ENCODE results near the gene SHFL.

SHFL gene

GRCh38 chr19:10110076-10110971 is 24.2 kb downstream of the SHFL start:
- Mint-ChIP-seq H3K4me3 (peak overlapping the region; percentile 94), H3K36me3 (ENCODE audit: low read depth) (peaks cover 66% of the 10 kb centered on the region), H3K4me1 (peaks cover 80% of the 10 kb centered on the region), H3K27me3 (no peaks in the 10 kb centered on the region), H3K27ac (peak overlapping the region; percentile 92), H3K9me3 (no peaks in the 10 kb centered on the region)
- DNase-seq (no peak), ATAC-seq (no peak)

GRCh38 chr19:10110972-10111317 is 24.8 kb downstream of the SHFL start:
- H3K27ac Mint-ChIP-seq = peak overlapping the region; percentile 95
- H3K4me3 Mint-ChIP-seq = peak overlapping the region; percentile 79

GRCh38 chr19:10111405-10111811 is 25.3 kb downstream of the SHFL start, which contains the start of gene P2RY11:
TSS of gene P2RY11 (plus strand) at chr19:10111693. CDS start at chr19:10111722, 29 bp downstream.
- peaks cover 74% of the 10 kb centered on the region for H3K36me3 Mint-ChIP-seq (ENCODE audit: low read depth)
- DNase-seq = peak; percentile 74

More at GRCh38 chr19:10110972-10111317, 24.8 kb downstream of the SHFL start:
- Mint-ChIP-seq H3K36me3 (ENCODE audit: low read depth) (peaks cover 71% of the 10 kb centered on the region), H3K27me3 (no peaks in the 10 kb centered on the region), H3K9me3 (no peaks in the 10 kb centered on the region), H3K4me1 (peaks cover 75% of the 10 kb centered on the region)
- ATAC-seq (no peak), DNase-seq (no peak)

GRCh38 chr19:10112037-10112761 is 26.1 kb downstream of the SHFL start:
- no peaks in the 10 kb centered on the region for H3K9me3 Mint-ChIP-seq
- peaks cover 68% of the 10 kb centered on the region for H3K36me3 Mint-ChIP-seq (ENCODE audit: low read depth)
- H3K27ac Mint-ChIP-seq = peak overlapping the region; percentile 95
- peaks cover 71% of the 10 kb centered on the region for H3K4me1 Mint-ChIP-seq
- no peaks in the 10 kb centered on the region for H3K27me3 Mint-ChIP-seq
- ATAC-seq (peak; percentile 60), DNase-seq (peak; percentile 75)
- H3K4me3 Mint-ChIP-seq = peak overlapping the region; percentile 79

More at GRCh38 chr19:10111405-10111811, 25.3 kb downstream of the SHFL start, which contains the start of gene P2RY11:
- H3K9me3 Mint-ChIP-seq = no peaks in the 10 kb centered on the region
- peak within 1 kb of the TSS; percentile 95 for H3K27ac Mint-ChIP-seq
- no peaks in the 10 kb centered on the region for H3K27me3 Mint-ChIP-seq
- H3K4me1 Mint-ChIP-seq = peaks cover 77% of the 10 kb centered on the region
- ATAC-seq = peak; percentile 8
- H3K4me3 Mint-ChIP-seq = peak within 1 kb of the TSS; percentile 79

- Mint-ChIP-seq H3K9me3 (no peaks in the 10 kb centered on the region), H3K36me3 (ENCODE audit: low read depth) (peaks cover 63% of the 10 kb centered on the region), H3K27ac (peak overlapping the region; percentile 95), H3K27me3 (no peaks in the 10 kb centered on the region), H3K4me3 (peak overlapping the region; percentile 79), H3K4me1 (peaks cover 73% of the 10 kb centered on the region)
- DNase-seq (peak; percentile 81), ATAC-seq (peak; percentile 26)
These were observed 26.9 kb downstream of the SHFL start for GRCh38 chr19:10112895-10113591.

- no peaks in the 10 kb centered on the region for H3K9me3 Mint-ChIP-seq
- ATAC-seq (peak; percentile 1), DNase-seq (peak; percentile 37)
- H3K36me3 Mint-ChIP-seq (ENCODE audit: low read depth) = peaks cover 58% of the 10 kb centered on the region
- H3K27me3 Mint-ChIP-seq = no peaks in the 10 kb centered on the region
- H3K4me3 Mint-ChIP-seq = peak overlapping the region; percentile 79
- peaks cover 73% of the 10 kb centered on the region for H3K4me1 Mint-ChIP-seq
- peak overlapping the region; percentile 95 for H3K27ac Mint-ChIP-seq
These were observed 27.5 kb downstream of the SHFL start for GRCh38 chr19:10113592-10113963.

GRCh38 chr19:10113964-10114650 is 28.0 kb downstream of the SHFL start:
- peaks cover 73% of the 10 kb centered on the region for H3K4me1 Mint-ChIP-seq
- H3K27me3 Mint-ChIP-seq = no peaks in the 10 kb centered on the region
- H3K4me3 Mint-ChIP-seq = no peak overlapping the region
- H3K27ac Mint-ChIP-seq = peak overlapping the region; percentile 95
- no peaks in the 10 kb centered on the region for H3K9me3 Mint-ChIP-seq
- DNase-seq (peak; percentile 30), ATAC-seq (peak; percentile 2)
- peaks cover 58% of the 10 kb centered on the region for H3K36me3 Mint-ChIP-seq (ENCODE audit: low read depth)

GRCh38 chr19:10114651-10115391 is 28.7 kb downstream of the SHFL start:
- peak; percentile 1 for ATAC-seq
- Mint-ChIP-seq H3K9me3 (no peaks in the 10 kb centered on the region), H3K36me3 (ENCODE audit: low read depth) (peaks cover 52% of the 10 kb centered on the region), H3K4me1 (peaks cover 68% of the 10 kb centered on the region), H3K27ac (peak overlapping the region; percentile 73), H3K4me3 (no peak overlapping the region), H3K27me3 (no peaks in the 10 kb centered on the region)
- DNase-seq = peak; percentile 45

GRCh38 chr19:10115392-10116084 is 29.4 kb downstream of the SHFL start:
- ATAC-seq (no peak), DNase-seq (no peak)
- no peaks in the 10 kb centered on the region for H3K9me3 Mint-ChIP-seq
- H3K4me1 Mint-ChIP-seq = peaks cover 63% of the 10 kb centered on the region
- H3K4me3 Mint-ChIP-seq = peak overlapping the region; percentile 59
- H3K36me3 Mint-ChIP-seq (ENCODE audit: low read depth) = peaks cover 47% of the 10 kb centered on the region
- peak overlapping the region; percentile 73 for H3K27ac Mint-ChIP-seq
- no peaks in the 10 kb centered on the region for H3K27me3 Mint-ChIP-seq

- Mint-ChIP-seq H3K36me3 (ENCODE audit: low read depth) (peaks cover 41% of the 10 kb centered on the region), H3K4me3 (peak overlapping the region; percentile 59), H3K9me3 (no peaks in the 10 kb centered on the region), H3K27ac (peak overlapping the region; percentile 73), H3K27me3 (no peaks in the 10 kb centered on the region), H3K4me1 (peaks cover 60% of the 10 kb centered on the region)
- ATAC-seq (no peak), DNase-seq (no peak)
These were observed 30.2 kb downstream of the SHFL start for GRCh38 chr19:10116085-10116865.

- H3K36me3 Mint-ChIP-seq (ENCODE audit: low read depth) = peaks cover 35% of the 10 kb centered on the region
- peak overlapping the region; percentile 59 for H3K4me3 Mint-ChIP-seq
- H3K27me3 Mint-ChIP-seq = no peaks in the 10 kb centered on the region
- no peaks in the 10 kb centered on the region for H3K9me3 Mint-ChIP-seq
- no peak overlapping the region for H3K27ac Mint-ChIP-seq
- H3K4me1 Mint-ChIP-seq = peaks cover 53% of the 10 kb centered on the region
- no peak for ATAC-seq
- no peak for DNase-seq
These were observed 30.9 kb downstream of the SHFL start for GRCh38 chr19:10116866-10117616.

- Mint-ChIP-seq H3K36me3 (ENCODE audit: low read depth) (peaks cover 27% of the 10 kb centered on the region), H3K4me1 (peaks cover 36% of the 10 kb centered on the region), H3K9me3 (no peaks in the 10 kb centered on the region), H3K4me3 (peak overlapping the region; percentile 97), H3K27me3 (no peaks in the 10 kb centered on the region), H3K27ac (peak overlapping the region; percentile 93)
- DNase-seq (no peak), ATAC-seq (no peak)
These were observed 32.8 kb downstream of the SHFL start for GRCh38 chr19:10118960-10119359.
